HCEC 1CT (cell line): ENCODE data around the gene INHA.

Experiments used
- DNase-seq: peaks from one replicate; pipeline ENCODE4 v3.0.0-alpha.2; 2017

Gene INHA

DNA sequence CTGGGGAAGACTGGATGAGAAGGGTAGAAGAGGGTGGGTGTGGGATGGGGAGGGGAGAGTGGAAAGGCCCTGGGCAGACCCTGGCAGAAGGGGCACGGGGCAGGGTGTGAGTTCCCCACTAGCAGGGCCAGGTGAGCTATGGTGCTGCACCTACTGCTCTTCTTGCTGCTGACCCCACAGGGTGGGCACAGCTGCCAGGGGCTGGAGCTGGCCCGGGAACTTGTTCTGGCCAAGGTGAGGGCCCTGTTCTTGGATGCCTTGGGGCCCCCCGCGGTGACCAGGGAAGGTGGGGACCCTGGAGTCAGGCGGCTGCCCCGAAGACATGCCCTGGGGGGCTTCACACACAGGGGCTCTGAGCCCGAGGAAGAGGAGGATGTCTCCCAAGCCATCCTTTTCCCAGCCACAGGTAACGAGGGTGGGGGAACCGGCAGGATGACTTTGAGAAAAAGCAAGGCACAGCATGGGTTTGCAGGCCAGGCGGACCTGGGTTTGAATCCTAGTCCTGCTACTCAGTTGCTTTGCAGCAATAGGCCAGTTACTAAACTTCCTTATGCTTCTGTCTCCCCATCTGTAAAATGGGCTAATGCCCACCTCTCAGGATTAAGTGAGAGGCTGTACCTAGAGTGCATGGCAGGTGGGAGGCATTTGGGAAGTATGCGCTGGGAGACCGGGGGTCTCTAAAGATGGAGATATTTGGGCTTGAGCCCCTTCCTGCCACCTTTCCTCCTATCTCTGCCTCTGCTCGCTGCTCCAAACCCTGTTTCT is at the start of gene INHA:
TSS of gene INHA (plus strand) at position 74 of the 765 bp plus-strand sequence. CDS start at position 139, 65 bp downstream.
- no peak for DNase-seq

- no peak for DNase-seq
Measured at GRCh38 chr2:219523031-219523671, 49.0 kb upstream of the INHA start.

GRCh38 chr2:219524817-219525216 is 47.3 kb upstream of the INHA start:
- DNase-seq, result no peak

DNA sequence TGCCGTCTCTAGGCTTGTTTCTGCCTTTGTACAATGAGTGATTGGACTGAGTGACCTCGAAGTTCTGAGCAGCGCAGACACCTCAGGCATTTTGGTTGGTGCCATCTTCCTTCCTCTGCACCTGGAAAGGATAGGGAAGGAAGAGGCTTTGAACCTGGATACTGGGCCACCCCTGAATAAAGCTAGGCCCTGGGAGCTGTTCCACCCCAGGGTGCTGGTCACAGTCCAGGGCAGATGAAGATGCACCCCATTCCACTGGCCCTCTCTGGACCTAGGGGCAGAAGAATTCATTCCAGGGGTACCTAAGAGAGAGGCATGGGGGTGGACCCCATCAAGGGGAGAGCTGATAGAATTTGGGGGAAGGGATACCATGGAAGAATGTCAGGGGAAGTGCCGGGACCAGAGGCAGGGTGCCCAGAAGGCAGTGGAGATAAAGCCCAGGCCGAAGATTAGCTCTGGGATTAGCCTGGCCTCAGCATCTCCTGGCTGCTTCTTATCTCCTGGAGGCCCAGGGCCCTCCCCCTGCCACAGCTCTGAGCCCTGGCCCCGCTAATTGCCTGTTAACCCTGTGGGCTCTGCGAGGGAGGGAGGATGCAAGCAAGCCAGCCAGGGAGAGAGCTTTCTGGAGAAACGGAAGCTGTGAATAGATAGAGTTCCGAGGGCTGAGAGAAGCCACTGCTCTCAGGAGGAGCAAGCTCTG is 46.4 kb upstream of the INHA start:
- no peak for DNase-seq

DNA sequence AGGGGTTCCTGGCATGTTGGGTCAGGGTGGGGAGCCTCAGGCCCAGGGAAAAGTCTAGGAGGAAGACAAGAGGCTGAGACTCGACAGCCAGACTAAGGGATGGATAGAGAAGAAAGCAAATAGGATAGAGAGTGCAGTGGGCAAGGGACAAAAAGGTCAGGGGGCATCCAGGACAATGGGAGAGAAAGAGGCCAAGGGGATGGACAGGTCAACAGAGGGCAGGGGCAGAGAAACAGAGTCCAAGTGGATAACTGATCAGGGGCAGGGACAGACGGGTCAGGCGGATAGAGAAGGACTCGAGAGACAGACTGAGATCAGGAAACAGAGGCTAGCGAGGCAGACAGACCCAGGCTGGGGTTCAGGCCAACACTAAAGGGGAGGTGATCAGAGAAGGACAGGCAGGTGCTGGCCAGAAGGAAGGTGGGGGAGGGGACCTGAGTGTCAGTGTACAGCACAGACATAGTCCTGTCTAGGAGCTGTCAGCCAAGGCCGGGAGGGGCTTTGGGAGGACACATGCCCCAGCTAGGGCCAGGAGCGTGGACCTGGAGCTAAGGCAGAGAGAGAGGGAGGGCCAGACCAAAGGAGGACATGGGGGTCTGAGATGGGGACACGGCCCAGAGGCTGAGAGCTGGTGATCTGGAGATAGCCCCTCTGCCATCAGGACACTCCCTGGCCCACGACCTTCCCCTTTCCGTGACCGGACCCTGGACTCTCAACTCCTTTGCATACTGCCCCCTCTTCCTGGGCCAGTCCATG is 45.6 kb upstream of the INHA start:
- DNase-seq, result no peak

- DNase-seq, result no peak
Measured at GRCh38 chr2:219527076-219527394, 45.1 kb upstream of the INHA start.

DNA sequence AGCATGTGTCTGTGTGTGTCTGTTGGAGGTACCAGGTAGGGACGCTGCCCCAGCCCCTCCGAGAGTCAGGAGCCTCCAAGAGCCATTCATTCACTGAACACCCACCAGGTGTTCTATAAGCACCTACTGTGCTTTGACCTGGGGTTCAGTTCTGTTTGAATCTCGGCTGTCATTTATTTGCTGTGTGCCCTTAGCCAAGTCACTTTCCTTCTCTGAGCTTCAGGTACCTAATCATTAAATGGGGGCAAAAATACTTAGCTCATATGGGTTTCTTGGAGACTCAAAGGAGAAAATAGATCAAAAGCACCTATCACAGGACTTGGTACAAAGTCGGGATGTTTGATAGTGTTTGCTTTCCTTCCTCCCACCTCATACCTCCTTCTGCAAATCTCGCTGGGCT is 44.6 kb upstream of the INHA start:
- no peak for DNase-seq

- DNase-seq, result peak; percentile 78
Measured at GRCh38 chr2:219530048-219530963, 41.8 kb upstream of the INHA start.

GRCh38 chr2:219531639-219532377 is 40.3 kb upstream of the INHA start:
- DNase-seq, result no peak

DNA sequence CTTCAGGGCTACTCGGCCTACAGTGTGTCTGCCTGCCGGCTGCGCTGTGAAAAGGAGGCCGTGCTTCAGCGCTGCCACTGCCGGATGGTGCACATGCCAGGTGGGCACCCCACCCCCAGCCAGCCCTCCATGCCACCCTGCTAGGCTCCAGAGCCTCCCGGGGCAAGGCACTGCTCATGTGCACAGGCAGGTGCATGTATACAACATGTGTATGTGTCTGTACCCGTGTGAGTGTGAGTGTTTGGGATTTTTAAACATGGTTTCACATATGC is 39.8 kb upstream of the INHA start:
- no peak for DNase-seq

- no peak for DNase-seq
Measured at GRCh38 chr2:219533930-219534661, 38.0 kb upstream of the INHA start.

- no peak for DNase-seq
Measured at GRCh38 chr2:219536425-219536824, 35.7 kb upstream of the INHA start.

- DNase-seq, result no peak
Measured at GRCh38 chr2:219536967-219537366, 35.1 kb upstream of the INHA start.

DNA sequence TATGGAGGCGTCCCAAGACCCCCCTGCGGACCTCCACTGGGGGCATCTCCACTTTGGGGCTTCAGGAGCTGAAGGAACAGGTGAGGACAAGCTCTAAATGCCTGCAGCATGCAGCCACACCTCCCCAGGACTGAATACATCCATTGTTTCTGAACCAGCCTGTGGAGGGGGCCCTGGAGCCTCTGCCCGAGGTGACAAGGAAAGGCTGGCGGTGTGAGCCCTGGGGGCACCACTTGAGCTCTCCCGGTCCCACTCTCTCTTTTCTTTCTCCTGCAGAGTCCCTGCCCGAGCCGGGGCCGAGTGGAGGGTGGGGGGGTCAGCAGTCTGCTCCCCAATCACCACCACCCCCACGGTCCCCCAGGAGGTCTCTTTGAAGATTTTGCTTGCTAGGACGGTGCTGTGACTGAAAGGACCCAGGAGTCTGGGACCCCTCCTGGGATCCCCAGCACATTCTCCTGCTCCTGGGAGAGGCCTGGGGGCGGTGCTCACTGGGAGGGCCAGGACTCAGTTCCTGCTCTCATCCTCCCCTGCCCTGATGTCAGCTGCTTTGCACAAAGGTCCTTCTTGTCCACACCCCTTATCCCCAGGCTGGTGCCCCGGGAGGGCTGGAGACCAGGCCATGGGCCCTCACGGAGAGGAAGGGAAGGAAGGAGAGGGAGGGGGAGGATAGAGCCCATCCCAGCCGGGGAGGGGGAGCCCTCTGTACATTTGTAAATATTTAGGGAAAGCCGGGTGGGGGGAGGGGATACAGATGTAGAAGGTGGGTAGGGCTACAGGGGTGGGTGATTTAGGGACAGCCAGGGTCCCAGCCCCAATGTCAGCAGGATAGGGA is 34.2 kb upstream of the INHA start:
- no peak for DNase-seq

- no peak for DNase-seq
Measured at GRCh38 chr2:219538504-219538951, 33.6 kb upstream of the INHA start.

- no peak for DNase-seq
Measured at GRCh38 chr2:219538956-219539788, 32.9 kb upstream of the INHA start.

DNA sequence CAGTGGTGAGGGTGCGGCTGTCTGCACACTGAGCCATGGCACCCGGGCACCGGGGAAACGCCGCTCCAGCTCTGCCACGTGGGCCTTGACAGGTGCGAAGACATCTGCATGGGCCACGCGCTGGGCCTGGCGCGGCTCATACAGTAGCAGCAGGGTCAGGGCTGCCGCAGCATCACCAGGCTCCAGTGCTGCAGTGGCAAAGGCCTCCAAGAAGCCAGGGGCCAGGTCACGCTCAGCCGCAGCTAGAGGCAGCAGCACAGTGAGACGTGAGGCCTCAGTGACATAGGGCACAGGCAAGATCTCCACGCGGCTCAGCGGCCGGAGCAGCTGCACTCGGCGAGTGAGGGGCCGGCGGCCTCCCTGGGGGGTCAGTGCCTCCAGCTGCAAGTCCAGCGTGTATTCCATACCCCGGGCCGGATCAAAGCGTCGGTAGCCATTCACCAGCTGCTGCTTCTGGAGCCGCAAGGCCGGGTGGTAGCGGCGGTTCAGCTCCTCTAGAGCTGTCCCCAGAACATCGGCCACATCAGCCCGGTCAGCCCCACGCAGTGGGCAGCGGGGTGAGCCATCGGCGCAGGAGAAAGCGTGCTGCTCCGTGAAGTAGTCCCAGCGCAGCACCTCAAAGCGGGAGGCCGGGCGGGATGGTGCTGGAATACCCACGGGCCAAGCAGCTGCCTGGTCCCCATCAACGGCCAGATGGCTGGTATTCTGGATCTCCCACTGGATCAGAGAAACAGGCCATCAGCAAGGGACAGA is 32.0 kb upstream of the INHA start:
- no peak for DNase-seq

DNA sequence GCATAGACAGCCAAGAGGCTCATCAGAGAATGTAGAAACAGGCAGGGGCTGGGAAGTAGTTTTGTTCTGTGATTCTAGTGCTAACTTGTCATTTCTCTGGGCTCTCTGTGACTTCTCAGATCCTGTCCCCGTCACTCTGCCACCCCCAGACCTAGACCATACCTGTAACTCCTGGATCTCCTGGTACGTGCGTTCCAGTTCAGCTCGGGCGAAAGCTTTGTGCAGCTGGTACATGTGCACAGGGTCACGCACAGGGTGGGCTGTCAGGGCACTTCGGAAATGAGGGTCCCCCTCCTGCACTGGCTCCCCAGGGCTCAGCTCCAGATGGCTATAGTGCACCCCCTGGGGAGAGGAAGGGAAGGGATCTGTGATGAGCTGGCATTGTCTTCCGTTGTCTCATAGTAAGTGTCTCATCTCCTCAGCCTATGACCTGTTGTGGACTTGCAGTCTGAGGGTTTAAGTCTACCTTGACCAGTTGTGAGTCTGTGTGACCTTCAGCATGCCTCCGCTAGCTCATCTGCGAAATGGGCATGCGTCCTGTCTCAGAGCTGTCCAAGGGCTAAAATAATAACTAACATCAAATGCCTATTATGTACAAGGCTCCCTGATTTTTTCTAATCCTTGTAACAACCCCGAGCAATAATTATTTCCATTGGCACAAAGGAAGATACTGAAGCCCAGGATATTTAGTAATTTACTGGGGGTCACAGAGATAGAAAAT is 31.2 kb upstream of the INHA start:
- no peak for DNase-seq
